ENCODE data around the gene OR2T29.
"Not testable (repeated sequence)": the region's sequence is repeated elsewhere in the genome, so short reads cannot be mapped to it uniquely, and the experiment has no call there.

OR2T29 gene

GRCh38 chr1:248507773-248508172, 54.8 kb downstream of the OR2T29 start, which contains the start of gene OR2G6:
Gene OR2G6, plus strand, starts transcription at chr1:248508073. Its CDS starts 13,574 bp downstream, at chr1:248521647.
- DNase-seq = not testable (repeated sequence)
